GM21737 (cell line): ENCODE data around the gene OSBPL10.
"Not testable (repeated sequence)": the region's sequence is repeated elsewhere in the genome, so short reads cannot be mapped to it uniquely, and the experiment has no call there.

Experiments used
- ATAC-seq: cut with Tn5 transposase; IDR thresholded peaks from one replicate; pipeline ENCODE4 v1.9.1; 2021; ENCODE audit warnings: mild to moderate bottlenecking, moderate library complexity; ENCODE audit not compliant: unreplicated experiment

The OSBPL10 gene

DNA sequence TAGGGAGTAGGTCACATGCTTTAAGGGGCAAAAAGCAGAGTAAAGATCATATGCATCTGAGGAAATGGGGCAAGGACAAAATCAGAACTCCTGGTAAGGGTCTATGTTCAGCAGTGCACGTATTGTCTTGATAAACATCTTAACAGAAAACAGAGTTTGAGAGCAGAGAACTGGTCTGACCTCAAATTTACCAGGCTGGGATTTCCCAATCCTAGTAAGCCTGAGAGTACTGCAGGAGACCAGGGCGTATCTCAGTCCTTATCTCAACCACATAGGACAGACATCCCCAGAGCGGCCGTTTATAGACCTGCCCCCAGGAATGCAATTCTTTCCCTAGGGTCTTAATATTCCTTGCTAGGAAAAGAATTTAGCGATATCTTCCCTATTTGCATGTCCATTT, 14.0 kb upstream of the OSBPL10 start:
- not testable (repeated sequence) for ATAC-seq

DNA sequence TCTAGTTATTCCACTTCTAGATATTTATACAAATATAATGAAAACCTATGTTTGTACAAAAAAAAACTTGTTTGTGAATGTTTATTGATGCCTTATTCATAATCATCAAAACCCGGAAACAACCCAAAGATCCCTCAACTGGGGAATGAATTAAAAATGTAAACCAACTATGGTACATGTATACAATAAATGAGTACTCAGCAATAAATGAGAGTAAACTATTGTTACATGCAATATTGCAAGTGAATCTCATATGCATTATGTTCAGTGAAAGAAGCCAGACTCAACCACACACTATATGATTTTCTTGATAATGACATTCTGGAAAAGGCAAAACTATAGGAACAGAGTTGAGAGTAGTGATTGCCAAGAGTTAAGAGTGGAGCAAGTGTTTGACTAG, 12.8 kb upstream of the OSBPL10 start:
- ATAC-seq = no peak

DNA sequence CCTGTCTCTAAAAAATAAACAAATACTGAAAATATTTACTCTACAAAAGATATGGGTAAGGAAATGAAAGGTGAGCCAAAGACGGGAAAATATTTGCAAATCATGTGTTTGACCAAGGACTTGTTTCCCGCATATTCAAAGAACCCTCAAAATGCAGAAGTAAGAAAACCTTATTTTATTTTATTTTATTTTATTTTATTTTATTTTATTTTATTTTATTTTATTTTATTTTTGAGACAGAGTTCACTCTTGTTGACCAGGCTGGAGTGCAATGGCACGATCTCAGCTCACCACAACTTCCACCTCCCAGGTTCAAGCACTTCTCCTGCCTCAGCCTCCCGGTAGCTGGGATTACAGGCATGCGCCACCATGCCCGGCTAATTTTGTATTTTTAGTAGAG, 11.9 kb upstream of the OSBPL10 start:
- ATAC-seq = not testable (repeated sequence)

DNA sequence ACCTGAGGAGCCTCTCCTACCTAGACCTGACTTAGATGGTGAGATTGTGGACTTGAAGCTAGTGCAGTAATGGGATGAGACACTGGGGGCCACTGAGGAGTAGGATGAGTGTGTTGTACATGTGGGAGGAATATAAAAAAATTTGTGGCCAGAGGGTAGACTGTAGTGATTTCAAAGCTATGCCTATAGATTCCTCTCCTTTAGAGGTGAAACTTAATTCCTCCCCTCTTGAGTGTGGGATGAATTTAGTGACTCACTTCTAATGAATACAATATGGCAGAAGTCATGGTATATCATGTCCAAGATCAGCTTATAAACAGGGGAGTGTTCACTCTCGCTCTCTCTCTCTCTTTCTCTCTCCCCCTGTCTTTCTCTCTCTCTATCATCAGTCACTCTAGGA, 7.2 kb upstream of the OSBPL10 start:
- ATAC-seq = no peak

DNA sequence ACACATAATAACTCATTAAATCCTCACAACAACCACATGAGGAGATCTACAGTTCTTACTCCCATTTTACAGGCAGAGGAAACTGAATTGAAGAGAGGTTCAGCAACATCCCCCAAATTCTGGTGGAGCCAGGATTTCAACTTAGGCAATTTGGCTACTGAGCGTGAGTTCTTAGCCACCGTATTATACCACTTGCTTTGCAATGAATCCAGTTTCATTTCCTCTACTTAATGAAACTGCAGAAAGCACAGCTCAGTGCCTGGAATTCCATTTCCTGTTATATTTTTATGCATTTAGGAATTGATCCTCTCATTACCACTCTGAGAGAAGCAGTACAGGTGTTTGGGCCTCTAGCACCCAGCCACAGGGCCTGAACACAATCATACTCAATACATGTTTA, 4.8 kb upstream of the OSBPL10 start:
- no peak for ATAC-seq

DNA sequence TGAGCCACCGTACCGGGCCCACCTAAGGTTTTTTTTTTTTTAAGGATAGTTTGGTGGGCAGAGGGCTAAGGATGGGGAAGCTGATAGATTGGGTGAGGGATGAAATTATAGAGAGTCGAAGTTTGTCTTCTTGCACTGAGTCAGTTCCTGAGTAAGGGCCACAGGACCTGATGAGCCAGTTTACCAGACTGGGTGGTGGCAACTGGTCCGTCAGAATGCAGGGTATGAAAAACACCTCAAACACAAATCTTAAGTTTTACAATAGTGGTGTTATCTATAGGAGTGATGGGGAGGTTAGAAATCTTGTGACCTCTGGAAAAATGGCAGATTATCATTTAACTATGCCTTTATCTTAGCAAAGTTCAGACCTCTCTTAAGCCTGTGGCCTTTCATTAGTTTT, 3.3 kb upstream of the OSBPL10 start:
- no peak for ATAC-seq

DNA sequence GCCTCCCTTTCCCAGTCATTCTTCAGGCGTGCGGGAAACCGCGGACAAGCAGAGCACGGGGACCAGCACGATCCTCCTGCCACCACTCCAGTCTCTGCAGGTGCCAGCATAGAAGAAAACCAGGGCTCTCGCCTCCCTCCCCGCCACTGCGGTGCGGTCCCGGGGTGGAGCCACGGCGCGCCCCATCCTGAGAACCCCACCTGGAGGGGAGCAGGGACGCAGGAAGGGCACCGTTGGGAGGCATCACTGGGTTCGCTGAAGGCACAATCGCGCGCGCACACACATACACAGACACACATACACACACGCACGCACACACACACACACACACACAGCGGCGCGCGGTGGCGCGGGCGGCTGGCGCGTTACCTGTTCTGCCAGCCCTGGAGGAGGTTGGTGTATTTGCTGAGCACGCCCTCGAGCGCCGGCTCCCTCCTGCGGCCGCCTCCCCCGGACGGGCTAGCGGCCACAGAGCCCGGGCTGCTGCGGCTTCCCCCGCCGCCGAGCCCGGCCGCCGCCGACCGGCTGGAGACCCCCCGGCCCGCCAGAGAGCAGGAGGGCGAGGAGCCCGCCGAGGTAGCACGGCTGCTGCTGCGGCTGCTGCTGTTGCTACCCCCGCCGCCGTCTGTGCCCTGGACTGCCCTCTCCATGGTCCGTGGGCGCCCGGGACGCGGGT, 394 bp downstream of the OSBPL10 start:
- ATAC-seq = no peak

DNA sequence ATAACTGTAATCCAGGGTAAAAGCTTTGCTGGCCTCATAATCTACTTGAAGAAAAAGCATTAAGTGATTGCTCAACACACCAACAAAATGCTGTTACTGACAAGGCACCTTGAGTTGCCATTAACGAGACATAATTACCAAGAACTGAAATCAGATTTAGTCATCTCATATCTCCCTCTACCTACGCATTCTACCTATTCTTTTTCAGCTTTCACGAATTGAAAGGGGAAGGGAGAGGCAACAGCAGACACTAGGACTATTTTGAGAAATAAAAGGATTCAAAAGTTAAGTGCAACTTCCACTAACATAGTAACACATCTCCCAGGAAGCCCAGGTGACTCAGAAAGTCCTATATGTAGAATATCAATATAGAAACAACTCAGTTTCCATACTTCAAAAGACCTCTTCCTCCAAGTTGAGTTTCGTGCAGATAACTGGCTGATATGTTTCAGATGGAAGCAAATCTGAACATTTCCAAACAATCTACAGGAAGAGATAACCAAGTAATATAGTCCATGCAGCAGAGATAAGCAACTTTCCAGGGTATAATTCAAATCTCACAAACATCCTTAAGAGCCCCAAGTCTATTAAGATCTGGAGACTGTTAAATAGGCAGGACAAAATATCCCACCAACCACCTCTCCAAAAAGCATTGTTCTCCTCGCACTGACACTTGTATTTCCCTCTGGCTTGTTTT, 1.9 kb downstream of the OSBPL10 start:
- no peak for ATAC-seq

DNA sequence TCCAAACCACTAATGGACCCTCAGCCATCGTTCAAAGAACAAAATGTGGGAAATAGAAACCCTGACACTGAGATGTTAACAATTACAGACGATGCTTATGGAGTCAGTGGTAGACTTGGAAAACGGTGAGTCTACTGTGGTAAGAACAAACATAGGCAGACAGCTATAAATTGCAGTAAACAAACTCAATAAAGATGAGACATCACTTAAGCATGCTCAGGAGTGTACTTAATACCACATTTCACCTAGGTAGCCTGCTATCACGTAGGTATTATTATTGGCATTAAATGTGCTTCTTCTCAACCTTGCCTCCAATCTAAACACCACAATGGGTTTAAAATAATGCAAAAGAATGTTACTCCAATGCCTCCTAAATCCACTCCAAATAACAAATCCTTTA, 2.5 kb downstream of the OSBPL10 start:
- no peak for ATAC-seq

DNA sequence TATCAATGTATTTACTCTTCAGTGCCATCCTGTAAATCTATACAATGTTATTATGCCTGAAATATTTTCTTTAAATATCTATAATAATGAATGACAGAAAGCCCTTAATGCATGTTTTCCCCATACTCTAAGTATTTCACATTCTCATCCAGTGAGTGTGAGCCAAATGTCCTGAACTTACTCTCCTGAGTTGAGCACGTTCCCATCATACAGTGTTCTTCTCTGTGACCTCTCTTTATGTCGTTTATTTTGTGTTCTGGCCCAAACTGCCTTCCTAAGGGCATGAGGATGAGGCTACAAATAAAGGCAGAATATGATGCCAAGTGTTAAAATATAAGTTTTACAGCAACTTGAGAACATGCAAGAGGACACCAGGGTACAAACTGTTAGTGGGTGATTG, 3.3 kb downstream of the OSBPL10 start:
- ATAC-seq = no peak

DNA sequence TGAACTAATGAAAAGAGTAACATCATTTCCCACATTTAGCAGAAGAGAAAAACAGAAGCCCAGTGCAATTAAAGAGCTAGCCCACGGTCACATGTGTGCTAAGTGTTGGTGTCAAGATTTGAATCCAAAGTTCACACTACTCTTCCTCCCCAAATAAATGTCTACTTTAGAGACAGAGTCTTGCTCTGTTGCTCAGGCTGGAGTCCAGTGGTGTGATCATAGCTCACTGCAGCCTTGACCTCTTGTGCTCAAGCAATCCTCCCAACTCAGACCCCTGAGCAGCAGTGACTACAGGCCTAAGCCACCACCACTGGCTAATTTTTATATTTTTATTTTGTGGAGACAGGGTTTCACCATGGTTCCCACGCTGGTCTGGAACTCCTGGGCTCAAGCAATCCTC, 4.8 kb downstream of the OSBPL10 start:
- ATAC-seq = no peak

DNA sequence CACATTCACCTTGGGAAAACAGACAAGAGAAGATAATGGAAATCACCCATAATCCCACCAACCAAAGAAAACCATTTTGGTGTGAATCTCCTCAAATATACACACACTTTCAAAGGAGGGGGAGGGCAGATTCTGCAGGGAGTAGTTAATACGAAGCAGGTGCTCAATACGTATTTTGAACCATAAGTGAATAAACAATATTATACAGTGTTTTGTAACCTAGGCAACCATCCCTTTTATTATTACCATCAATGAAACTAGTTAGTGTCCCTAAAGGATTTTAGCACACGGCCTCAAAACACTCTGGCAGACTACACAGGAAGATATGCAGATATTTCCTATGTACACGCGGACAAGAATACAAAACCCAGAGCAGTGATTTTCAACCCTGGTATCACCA, 6.1 kb downstream of the OSBPL10 start:
- no peak for ATAC-seq

DNA sequence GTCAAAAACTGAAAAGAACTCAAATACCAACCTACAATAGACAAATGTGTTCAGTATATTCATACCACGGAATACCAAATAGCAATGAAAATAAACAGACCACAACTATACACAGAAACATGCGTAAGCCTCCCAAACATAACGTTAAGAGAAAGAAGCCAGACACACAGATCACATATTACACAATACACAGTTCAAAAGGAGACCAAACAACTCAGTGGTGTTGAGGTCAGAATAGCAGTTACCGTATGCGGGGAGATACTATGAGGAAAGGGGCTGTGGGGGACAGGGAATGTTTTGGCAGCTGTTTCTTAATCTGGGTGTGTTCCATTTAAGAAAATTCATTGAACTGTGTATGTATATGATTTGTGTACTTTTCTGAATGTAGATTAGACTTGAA, 6.6 kb downstream of the OSBPL10 start:
- ATAC-seq = no peak

DNA sequence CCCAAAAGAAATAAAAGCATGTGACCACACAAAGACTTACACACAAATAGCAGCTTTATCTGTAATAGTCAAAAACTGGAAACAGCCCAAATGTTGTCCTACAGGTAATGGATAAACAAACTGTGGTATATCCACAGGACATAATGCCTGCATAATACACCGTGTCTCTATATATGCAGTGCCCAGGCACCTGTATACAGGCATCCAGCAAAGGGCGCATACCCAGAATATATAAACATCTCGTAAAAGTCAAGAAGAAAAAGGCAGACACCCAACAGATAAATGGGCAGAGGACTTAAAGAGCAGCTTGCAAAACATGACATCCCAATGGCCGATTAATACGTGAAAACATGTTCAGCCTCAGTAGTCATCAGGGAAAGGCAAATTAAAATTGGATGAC, 7.2 kb downstream of the OSBPL10 start:
- ATAC-seq = no peak

DNA sequence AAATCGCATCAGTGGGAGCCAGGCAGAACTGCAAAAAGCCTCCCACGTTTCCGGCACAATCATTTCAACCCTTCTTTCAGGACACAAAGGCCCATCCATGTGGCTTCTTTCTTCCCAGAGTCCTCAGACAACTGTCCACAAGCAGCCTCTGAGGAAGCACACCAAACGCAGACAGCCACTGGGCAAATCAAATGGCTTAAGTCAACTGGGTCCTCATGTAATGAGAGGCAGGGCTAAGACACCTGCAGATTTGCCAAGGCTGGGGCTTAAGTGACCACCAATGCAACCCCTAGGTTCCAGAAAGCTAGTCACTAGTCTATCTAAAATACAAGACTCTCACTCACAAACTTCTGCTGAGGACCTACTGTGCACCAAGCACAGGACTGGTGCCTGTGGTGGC, 8.0 kb downstream of the OSBPL10 start:
- ATAC-seq = no peak

DNA sequence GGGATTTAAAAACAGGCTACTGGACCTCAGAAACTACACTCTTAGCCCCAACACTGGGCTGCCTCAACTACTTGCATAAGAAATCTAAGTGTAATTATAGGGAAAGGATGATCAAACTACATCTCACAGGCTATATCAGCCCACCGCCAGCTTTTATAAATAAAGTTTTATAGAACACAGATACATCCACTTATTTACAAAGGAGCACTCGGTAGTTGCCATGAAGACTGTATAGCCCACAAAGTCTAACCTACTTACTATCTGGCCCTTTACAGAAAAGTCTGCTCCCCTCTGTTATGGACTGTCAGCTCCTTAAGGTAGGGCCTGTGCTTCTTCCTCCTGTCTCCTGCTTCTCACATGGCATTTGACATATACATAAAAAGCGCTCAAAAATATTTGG, 9.5 kb downstream of the OSBPL10 start:
- no peak for ATAC-seq

DNA sequence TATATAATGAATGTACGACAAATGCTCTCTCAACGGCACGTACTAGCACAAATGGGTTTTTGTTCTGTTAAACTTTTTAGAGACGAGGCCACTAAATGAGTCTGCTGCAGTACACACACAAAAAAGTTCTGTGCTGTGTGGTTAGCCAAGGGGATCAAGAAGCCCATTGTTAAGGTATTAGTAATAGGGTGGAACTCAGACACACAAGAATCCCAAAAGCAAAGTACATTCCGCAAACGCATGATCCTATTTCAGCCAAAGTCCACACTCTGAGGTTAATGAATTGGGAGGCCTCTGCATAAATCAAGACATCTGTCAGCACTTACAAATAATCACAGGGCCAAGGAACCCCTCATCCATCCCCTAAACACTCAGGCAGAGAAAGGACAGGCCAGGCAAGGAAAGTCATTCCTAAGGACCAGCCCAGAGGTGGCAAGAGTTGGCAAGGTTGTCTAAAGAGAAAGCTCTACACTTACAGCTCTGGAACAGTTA, 12.1 kb downstream of the OSBPL10 start:
- no peak for ATAC-seq

DNA sequence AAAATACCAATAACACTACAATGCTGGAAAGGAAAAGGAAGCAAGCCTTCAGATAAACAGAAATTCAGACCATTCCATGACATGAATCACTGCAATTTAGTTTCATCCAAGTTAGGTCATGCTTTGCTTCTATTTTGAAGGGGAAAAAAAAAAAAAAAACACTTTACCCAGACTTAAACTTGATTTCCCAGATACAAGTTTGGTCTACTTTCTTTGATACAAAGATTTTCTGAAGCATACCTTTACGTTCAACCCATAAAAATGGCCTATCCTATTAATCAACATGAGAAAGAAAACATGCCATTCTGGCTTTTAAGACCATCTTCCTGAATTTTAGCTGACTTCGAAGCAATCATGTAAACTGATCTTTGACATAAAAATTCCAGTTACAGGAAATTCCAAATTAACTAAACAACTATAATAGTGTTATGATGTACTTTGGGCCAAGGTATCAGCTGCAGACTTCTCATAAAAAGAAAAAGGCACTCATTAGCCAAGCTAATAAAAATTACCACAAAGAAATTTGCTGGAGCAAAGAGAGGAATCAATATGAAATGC, 12.6 kb downstream of the OSBPL10 start:
- no peak for ATAC-seq

DNA sequence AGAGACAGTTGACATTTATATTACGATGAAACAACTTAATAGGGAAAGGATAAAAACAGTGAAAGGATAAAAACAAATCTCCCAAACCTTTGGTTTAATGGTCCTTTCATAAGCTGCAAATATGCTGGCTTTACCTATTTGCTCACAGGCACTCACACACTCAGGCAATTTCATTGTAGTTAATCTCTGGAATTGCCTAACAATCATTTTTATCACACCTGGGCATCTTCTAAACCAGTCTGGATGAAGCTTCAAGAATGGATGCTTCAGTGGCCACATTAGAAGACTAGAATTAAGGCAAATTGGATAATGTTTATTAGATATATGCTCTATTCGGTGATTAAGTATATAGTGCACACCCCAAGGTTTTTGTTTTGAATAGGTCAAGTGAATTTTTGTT, 13.5 kb downstream of the OSBPL10 start:
- ATAC-seq = no peak

DNA sequence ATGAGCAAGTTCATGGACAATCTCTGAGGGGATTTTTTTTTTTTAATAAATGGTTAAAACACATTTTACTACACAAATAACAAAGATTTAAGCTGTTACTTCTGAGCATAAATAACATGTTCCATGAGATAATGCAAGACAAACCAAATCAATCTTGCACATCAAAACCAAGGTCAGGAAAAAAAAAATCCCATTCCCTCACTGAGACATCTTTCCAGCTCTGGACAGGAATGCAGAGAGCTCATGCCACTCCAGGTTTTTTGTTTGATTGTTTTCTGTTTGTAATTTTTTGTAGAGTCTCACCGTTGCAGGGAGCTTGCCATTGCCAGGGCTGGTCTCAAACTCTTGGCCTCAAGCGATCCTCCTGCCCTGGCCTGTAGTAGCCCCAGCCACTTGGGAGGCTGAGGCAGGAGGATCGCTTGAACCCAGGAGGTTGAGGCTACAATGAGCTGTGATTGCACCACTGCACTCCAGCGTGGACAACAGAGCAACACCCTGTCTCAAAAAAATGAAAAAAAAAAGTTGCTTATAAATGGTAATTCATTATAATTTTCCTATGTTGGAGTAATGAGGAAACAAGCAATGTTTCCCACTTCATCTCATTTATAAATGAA, 14.0 kb downstream of the OSBPL10 start:
- ATAC-seq = no peak

DNA sequence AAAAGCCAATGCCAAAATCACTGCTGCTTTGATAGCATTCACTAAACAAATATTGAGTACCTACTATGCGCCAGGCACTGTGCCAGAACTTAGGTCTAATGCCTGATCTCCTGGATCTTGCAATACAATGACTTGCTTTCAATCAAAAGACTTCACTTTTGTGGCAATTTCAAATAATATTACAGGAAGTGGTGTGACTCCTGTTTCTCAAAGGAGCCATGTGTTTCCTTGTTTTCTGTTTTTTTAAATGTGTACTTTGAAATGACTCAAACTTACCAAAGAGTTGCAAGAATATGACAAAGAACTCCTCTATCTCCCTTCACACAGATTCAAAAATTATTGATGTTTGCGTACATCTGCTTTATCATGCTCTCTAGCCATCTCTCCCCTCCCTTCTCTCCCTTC, 18.3 kb downstream of the OSBPL10 start:
- ATAC-seq = no peak
